Measurements from ENCODE around the gene NMU.

DNA sequence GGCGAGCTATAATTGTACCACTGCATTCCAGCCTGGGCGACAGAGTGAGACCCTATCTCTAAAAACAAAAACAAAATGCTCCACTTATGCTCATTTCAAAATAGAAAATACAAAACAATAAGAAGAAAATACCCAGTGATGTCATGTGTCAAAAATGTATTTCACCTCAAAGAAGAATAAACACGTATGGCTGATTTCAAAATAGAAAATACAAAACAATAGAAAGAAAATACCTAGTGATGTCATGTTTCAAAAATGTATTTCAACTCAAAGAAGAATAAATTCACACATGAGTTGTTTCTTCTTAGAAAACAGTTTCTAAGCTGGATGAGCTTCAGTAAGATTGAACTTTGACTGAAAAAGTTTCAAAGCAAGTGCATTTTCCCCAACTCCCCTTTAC, 23.8 kb downstream of the NMU start:
- TF ChIP-seq CTCF (IDR thresholded peaks at IDR 0.05 in 2 of 3, conservative IDR thresholded peaks at IDR 0.05 in 1 of 3; ENCODE audit: control insufficient read depth in 2 of 3, extremely low read depth in 1 of 3, insufficient read depth in 1 of 3, low read depth in 3 of 3, low read length in 3 of 3) (no peak), ATF2 (IDR thresholded peaks at IDR 0.05; ENCODE audit: low read length) (no peak), CHD1 (IDR thresholded peaks at IDR 0.05; ENCODE audit: low read depth, low read length) (no peak), MAX (IDR thresholded peaks at IDR 0.05; ENCODE audit: low read depth, low read length) (no peak), NFXL1 (IDR thresholded peaks at IDR 0.05; ENCODE audit: borderline replicate concordance) (no peak), POLR2A (IDR thresholded peaks at IDR 0.05; ENCODE audit: low read depth, low read length) (no peak), POLR2AphosphoS5 (IDR thresholded peaks at IDR 0.05; ENCODE audit: low read length) (no peak), JUNB (IDR thresholded peaks at IDR 0.05) (no peak), MXI1 (IDR thresholded peaks at IDR 0.05; ENCODE audit: low read depth, low read length) (no peak), EZH2 (IDR thresholded peaks at IDR 0.05; ENCODE audit: borderline replicate concordance, control insufficient read depth, low read depth, low read length) (no peak)

All from GM12878 (cell line).